HEK293 (cell line): ENCODE data around the gene GAPVD1.

Experiments used
- ELK4 ChIP-seq: IDR thresholded peaks from 2 replicates; pipeline ENCODE4 v1.6.1; 2011; ENCODE audit warnings: mild to moderate bottlenecking, low read depth, low read length, borderline replicate concordance
- INSM2 ChIP-seq: fragments of 450-650 bp; formaldehyde crosslinking; IDR thresholded peaks from 2 replicates; pipeline ENCODE4 v1.5.1; 2016; ENCODE audit warnings: missing biosample characterization, missing genetic modification characterization
- PRDM1 ChIP-seq: fragments of 450-650 bp; formaldehyde crosslinking; IDR thresholded peaks from 2 replicates; pipeline ENCODE4; 2016; ENCODE audit warnings: missing biosample characterization, missing genetic modification characterization
- REPIN1 ChIP-seq: fragments of 450-650 bp; formaldehyde crosslinking; IDR thresholded peaks from 2 replicates; pipeline ENCODE4 v1.5.1; 2017; ENCODE audit warnings: missing biosample characterization, missing genetic modification characterization, low read depth
- SCRT2 ChIP-seq: fragments of 450-650 bp; formaldehyde crosslinking; IDR thresholded peaks from 2 replicates; pipeline ENCODE4 v1.5.1; 2016; ENCODE audit warnings: missing biosample characterization, missing genetic modification characterization
- YY2 ChIP-seq: fragments of 450-650 bp; formaldehyde crosslinking; IDR thresholded peaks from 2 replicates; pipeline ENCODE4 v1.5.1; 2016; ENCODE audit warnings: missing biosample characterization, missing genetic modification characterization
- ZBTB1 ChIP-seq: fragments of 450-650 bp; formaldehyde crosslinking; IDR thresholded peaks from 2 replicates; pipeline ENCODE4 v1.5.1; 2016; ENCODE audit warnings: missing biosample characterization, missing genetic modification characterization
- ZBTB21 ChIP-seq: fragments of 450-650 bp; formaldehyde crosslinking; IDR thresholded peaks from 2 replicates; pipeline ENCODE4 v1.5.1; 2017; ENCODE audit warnings: missing biosample characterization, missing genetic modification characterization
- ZBTB49 ChIP-seq: fragments of 450-650 bp; formaldehyde crosslinking; IDR thresholded peaks from 2 replicates; pipeline ENCODE4 v1.5.1; 2016; ENCODE audit warnings: missing biosample characterization, missing genetic modification characterization, low read depth
- ZNF138 ChIP-seq: fragments of 450-650 bp; formaldehyde crosslinking; IDR thresholded peaks from 2 replicates; pipeline ENCODE4 v1.5.1; 2016; ENCODE audit warnings: missing biosample characterization, missing genetic modification characterization, borderline replicate concordance
- ZNF157 ChIP-seq: fragments of 450-650 bp; formaldehyde crosslinking; IDR thresholded peaks from 2 replicates; pipeline ENCODE4 v1.5.1; 2016; ENCODE audit warnings: missing biosample characterization, missing genetic modification characterization
- ZNF221 ChIP-seq: fragments of 450-650 bp; formaldehyde crosslinking; IDR thresholded peaks from 2 replicates; pipeline ENCODE4 v1.5.1; 2017; ENCODE audit warnings: missing biosample characterization, missing genetic modification characterization, borderline replicate concordance
- ZNF239 ChIP-seq: fragments of 450-650 bp; formaldehyde crosslinking; IDR thresholded peaks from 2 replicates; pipeline ENCODE4 v1.5.1; 2016; ENCODE audit warnings: missing biosample characterization, missing genetic modification characterization
- ZNF248 ChIP-seq: fragments of 450-650 bp; formaldehyde crosslinking; IDR thresholded peaks from 2 replicates; pipeline ENCODE4 v1.5.1; 2017; ENCODE audit warnings: missing biosample characterization, missing genetic modification characterization
- ZNF391 ChIP-seq: fragments of 450-650 bp; formaldehyde crosslinking; IDR thresholded peaks from 2 replicates; pipeline ENCODE4 v1.5.1; 2016; ENCODE audit warnings: low read depth, missing biosample characterization, missing genetic modification characterization, borderline replicate concordance
- ZNF394 ChIP-seq: fragments of 450-650 bp; formaldehyde crosslinking; IDR thresholded peaks from 2 replicates; pipeline ENCODE4 v1.5.1; 2016; ENCODE audit warnings: missing biosample characterization, missing genetic modification characterization, mild to moderate bottlenecking, moderate library complexity, borderline replicate concordance
- ZNF449 ChIP-seq: fragments of 450-650 bp; formaldehyde crosslinking; IDR thresholded peaks from 2 replicates; pipeline ENCODE4 v1.5.1; 2017; ENCODE audit warnings: missing biosample characterization, mild to moderate bottlenecking, missing genetic modification characterization, moderate library complexity
- ZNF558 ChIP-seq: fragments of 450-650 bp; formaldehyde crosslinking; IDR thresholded peaks from 2 replicates; pipeline ENCODE4 v1.5.1; 2016; ENCODE audit warnings: missing biosample characterization, missing genetic modification characterization
- ZNF561 ChIP-seq: fragments of 450-650 bp; IDR thresholded peaks from 2 replicates; pipeline ENCODE4 v1.5.1; 2018; ENCODE audit warnings: missing biosample characterization, missing genetic modification characterization, borderline replicate concordance
- ZNF621 ChIP-seq: fragments of 450-650 bp; formaldehyde crosslinking; IDR thresholded peaks from 2 replicates; pipeline ENCODE4 v1.5.1; 2017; ENCODE audit warnings: missing biosample characterization, missing genetic modification characterization
- ZNF624 ChIP-seq: fragments of 450-650 bp; formaldehyde crosslinking; IDR thresholded peaks from 2 replicates; pipeline ENCODE4 v1.5.1; 2017; ENCODE audit warnings: missing biosample characterization, missing genetic modification characterization
- ZNF639 ChIP-seq: fragments of 450-650 bp; formaldehyde crosslinking; IDR thresholded peaks from 2 replicates; pipeline ENCODE4 v1.5.1; 2016; ENCODE audit warnings: missing biosample characterization, missing genetic modification characterization
- ZNF677 ChIP-seq: fragments of 450-650 bp; IDR thresholded peaks from 2 replicates; pipeline ENCODE4 v1.5.0; 2018; ENCODE audit warnings: missing biosample characterization, mild to moderate bottlenecking, missing genetic modification characterization, moderate library complexity
- ZNF768 ChIP-seq: fragments of 450-650 bp; formaldehyde crosslinking; IDR thresholded peaks from 2 replicates; pipeline ENCODE4 v1.5.1; 2018; ENCODE audit warnings: missing biosample characterization, mild to moderate bottlenecking, missing genetic modification characterization
- ZNF777 ChIP-seq: fragments of 450-650 bp; formaldehyde crosslinking; IDR thresholded peaks from 2 replicates; pipeline ENCODE4 v1.5.1; 2017; ENCODE audit warnings: missing biosample characterization, missing genetic modification characterization, borderline replicate concordance
- ZSCAN23 ChIP-seq: fragments of 450-650 bp; formaldehyde crosslinking; IDR thresholded peaks from 2 replicates; pipeline ENCODE4 v1.5.1; 2016; ENCODE audit warnings: missing biosample characterization, missing genetic modification characterization
- TF ChIP-seq, protein P1 (sequence below): fragments of 450-650 bp; formaldehyde crosslinking; IDR thresholded peaks from 2 replicates; pipeline ENCODE4 v1.5.1; 2017; ENCODE audit warnings: missing biosample characterization, missing genetic modification characterization
- TF ChIP-seq, protein P2 (sequence below): fragments of 450-650 bp; formaldehyde crosslinking; IDR thresholded peaks from 2 replicates; pipeline ENCODE4 v1.5.1; 2016; ENCODE audit warnings: missing biosample characterization, missing genetic modification characterization

Gene GAPVD1

DNA sequence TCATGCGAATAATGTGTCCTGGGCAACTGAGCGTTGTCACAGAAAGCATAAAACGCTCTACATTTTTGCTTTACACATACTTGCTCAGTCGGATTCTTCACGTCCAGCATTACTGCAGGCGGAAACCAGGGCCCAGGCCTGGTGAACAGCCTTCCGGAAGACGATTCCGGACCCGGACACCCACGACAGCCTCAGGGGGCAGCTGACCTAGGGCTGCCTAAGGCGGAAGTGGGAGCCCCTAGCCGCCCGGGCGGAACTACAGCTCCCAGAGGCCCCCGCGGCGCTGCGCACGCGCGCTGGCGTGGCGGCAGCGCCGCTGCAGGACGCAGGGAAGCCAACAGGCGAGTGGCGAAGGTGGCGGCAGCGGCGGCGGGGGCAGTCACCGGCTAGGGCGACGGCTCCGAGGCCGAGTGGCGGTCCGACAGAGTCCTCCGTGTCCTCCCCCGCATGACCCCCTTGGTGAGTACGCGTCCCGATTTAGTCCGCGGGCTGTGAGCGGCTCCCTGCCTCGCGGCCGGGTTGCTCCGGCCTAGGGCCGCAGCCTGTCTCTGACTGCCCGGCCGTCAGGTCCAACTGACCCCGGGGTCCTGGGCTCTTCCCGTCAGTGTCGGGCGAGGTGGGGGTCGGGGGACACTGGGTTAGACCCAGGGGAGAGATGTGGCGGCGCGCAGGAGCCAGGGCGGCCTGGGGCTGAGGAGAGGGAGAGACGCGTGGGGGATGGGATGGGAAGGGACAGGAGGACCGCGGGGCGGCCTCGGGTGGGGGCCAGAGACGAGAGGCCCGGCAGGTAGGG is at the start of gene GAPVD1 (continued):
- TF ChIP-seq ZNF449 (tag by site-specific recombination) (no peak), ZNF248 (no peak), ZNF221 (tag by site-specific recombination) (no peak), INSM2 (tag by site-specific recombination) (no peak; the same call in 1 of the 2 replicates), REPIN1 (tag by site-specific recombination) (no peak), ZNF561 (tag by site-specific recombination) (0 out of 2 replicates have a peak, but pooled peaks have one; percentile 31), ELK4 (no peak), ZBTB49 (tag by site-specific recombination) (no peak), ZNF621 (tag by site-specific recombination) (no peak), ZNF777 (tag by site-specific recombination) (no peak), ZNF624 (no peak), ZNF239 (tag by site-specific recombination) (no peak), ZNF157 (tag by site-specific recombination) (no peak), ZNF391 (peak; percentile 66; the same call in 1 of the 2 replicates), ZNF768 (no peak), ZNF677 (tag by site-specific recombination) (no peak), PRDM1 (tag by site-specific recombination) (peak; percentile 12; the same call in 1 of the 2 replicates), YY2 (no peak; the same call in 1 of the 2 replicates), ZSCAN23 (tag by site-specific recombination) (no peak), ZNF639 (tag by site-specific recombination) (no peak), ZBTB21 (tag by site-specific recombination) (no peak), ZBTB1 (tag by site-specific recombination) (no peak), SCRT2 (peak; percentile 92), ZNF558 (tag by site-specific recombination) (no peak), ZNF138 (no peak), ZNF394 (tag by site-specific recombination) (no peak)
- TF ChIP-seq, protein P1, sequence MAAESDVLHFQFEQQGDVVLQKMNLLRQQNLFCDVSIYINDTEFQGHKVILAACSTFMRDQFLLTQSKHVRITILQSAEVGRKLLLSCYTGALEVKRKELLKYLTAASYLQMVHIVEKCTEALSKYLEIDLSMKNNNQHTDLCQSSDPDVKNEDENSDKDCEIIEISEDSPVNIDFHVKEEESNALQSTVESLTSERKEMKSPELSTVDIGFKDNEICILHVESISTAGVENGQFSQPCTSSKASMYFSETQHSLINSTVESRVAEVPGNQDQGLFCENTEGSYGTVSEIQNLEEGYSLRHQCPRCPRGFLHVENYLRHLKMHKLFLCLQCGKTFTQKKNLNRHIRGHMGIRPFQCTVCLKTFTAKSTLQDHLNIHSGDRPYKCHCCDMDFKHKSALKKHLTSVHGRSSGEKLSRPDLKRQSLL (tag by site-specific recombination): no peak
- TF ChIP-seq, protein P2, sequence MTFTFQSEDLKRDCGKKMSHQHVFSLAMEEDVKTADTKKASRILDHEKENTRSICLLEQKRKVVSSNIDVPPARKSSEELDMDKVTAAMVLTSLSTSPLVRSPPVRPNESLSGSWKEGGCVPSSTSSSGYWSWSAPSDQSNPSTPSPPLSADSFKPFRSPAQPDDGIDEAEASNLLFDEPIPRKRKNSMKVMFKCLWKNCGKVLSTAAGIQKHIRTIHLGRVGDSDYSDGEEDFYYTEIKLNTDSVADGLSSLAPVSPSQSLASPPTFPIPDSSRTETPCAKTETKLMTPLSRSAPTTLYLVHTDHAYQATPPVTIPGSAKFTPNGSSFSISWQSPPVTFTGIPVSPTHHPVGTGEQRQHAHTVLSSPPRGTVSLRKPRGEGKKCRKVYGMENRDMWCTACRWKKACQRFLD (tag by site-specific recombination): no peak
